ENCODE measurements around the gene ATP13A2.

The ATP13A2 gene

GRCh38 chr1:17033481-17033880 lies 21.8 kb upstream of the ATP13A2 start:
- DNase-seq (ENCODE audit: insufficient read length, low spot score) (no peak), FAIRE-seq (no peak)

GRCh38 chr1:17032741-17033140 lies 21.0 kb upstream of the ATP13A2 start:
- FAIRE-seq, result no peak

GRCh38 chr1:17031436-17031835 lies 19.7 kb upstream of the ATP13A2 start:
- no peak for DNase-seq (ENCODE audit: insufficient read length, low spot score)
- no peak for FAIRE-seq

More at GRCh38 chr1:17032741-17033140, 21.0 kb upstream of the ATP13A2 start:
- DNase-seq (ENCODE audit: insufficient read length, low spot score), result no peak

DNA sequence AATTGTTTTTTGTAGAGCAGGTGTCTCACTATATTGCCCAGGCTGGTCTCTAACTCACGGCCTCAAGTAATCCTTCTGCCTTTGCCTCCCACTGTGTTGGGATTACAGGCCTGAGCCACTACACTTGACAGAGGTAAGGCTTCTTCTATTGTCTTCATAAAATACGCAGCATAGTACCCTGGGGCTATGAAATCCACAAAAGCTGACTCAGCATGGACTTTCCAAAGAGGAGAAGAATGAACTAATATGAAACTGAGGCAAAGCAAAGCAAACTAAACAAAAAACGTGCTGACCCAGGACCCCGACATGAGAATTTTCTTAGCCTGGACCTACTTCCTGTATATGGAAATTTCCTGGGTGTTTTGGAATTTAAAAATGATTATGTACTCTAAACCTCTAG lies 18.5 kb upstream of the ATP13A2 start:
- DNase-seq (ENCODE audit: insufficient read length, low spot score), result no peak
- FAIRE-seq, result no peak

DNA sequence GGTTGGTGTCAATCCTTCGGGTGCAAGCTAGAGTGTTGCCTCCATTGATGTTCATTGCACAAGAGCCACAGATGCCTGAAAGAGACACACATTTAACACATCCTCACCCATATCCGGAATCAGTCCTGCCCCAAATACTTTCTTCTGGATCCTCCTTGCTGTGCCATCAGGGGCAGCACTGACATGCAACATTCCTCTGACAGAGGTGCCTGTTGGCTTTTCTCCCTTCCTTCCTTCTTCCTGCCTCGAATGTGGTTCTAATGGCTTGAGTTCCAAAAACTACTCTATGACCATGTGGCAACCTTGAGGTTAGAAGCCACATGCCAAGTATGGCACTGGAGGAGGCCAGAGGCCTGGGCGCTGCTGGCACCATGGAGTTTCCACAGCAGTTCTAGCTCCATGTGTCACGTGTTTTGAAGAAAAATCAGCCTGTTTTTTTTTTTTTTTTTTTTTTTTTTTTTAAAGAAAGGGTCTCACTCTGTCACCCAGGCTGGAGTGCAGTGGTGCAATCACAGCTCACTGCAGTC lies 17.0 kb upstream of the ATP13A2 start:
- DNase-seq (ENCODE audit: insufficient read length, low spot score) (no peak), FAIRE-seq (no peak)

- FAIRE-seq, result no peak
- DNase-seq (ENCODE audit: insufficient read length, low spot score), result no peak
Measured at GRCh38 chr1:17027900-17028299, 16.2 kb upstream of the ATP13A2 start.

GRCh38 chr1:17027403-17027802 lies 15.7 kb upstream of the ATP13A2 start:
- no peak for DNase-seq (ENCODE audit: insufficient read length, low spot score)
- FAIRE-seq, result no peak

- DNase-seq (ENCODE audit: insufficient read length, low spot score), result no peak
- FAIRE-seq, result no peak
Measured at GRCh38 chr1:17024721-17025120, 13.0 kb upstream of the ATP13A2 start.

- no peak for FAIRE-seq
- no peak for DNase-seq (ENCODE audit: insufficient read length, low spot score)
Measured at GRCh38 chr1:17023573-17023972, 11.8 kb upstream of the ATP13A2 start.

DNA sequence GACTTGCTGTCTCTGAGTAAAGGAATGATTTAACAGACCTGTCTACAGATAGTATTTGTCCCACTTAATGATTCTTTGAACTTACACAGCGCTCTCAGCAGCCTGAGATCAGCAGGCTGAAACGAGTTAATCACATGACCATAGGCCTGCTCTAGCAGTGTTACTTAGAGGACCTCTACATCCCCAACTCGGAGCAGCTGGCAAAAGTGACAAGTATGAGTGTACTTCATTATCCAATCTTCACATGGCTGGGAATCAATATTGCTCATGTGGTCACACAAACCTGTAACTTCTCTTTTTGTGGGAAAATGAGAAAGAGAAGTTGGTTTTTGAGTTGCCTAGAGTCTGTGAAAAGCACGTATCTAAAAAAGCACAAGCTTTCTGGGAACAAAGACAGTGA lies 11.4 kb upstream of the ATP13A2 start:
- DNase-seq (ENCODE audit: insufficient read length, low spot score) (no peak), FAIRE-seq (no peak)

DNA sequence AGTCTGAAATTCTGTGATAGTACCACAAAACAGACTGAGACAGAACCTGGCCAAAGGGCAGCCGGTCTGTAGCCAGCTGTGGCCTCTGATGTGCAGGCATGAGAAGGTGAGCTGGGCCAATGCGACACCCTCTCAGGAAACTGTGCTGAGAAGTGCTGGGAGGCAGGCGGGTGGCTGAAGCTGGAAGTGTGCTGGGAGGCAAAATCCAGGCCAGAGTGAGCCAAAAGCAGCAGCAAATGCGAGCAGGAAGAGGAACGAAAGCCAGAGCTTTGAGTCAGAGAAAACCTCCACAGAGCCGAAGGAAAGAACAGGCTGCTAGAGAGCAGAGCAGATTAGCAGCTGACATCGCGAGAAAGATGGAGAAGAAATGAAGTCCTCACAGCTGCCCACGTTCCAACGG lies 10.2 kb upstream of the ATP13A2 start:
- no peak for FAIRE-seq
- DNase-seq (ENCODE audit: insufficient read length, low spot score), result no peak

DNA sequence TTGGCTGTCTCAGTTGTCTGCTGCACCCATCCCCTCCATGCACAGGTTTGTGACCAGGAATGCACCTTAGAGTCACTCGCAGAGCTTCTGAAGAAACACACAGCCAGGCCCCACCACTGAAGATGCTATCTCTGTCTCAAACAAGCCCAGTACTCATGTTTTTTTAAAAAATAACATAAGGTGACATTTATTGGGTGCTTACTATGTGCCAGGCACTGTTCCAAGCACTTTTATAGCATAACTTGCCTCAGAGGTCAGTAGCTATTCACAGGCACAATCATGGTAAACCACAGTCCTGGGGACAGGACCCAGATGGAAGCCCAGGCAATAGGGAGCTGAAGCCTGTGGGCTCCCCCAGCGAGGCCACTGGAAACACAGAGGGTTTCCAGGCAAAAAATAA lies 8.8 kb upstream of the ATP13A2 start:
- no peak for DNase-seq (ENCODE audit: insufficient read length, low spot score)
- FAIRE-seq, result no peak

GRCh38 chr1:17018849-17019248 lies 7.1 kb upstream of the ATP13A2 start:
- no peak for DNase-seq (ENCODE audit: insufficient read length, low spot score)
- FAIRE-seq, result no peak

DNA sequence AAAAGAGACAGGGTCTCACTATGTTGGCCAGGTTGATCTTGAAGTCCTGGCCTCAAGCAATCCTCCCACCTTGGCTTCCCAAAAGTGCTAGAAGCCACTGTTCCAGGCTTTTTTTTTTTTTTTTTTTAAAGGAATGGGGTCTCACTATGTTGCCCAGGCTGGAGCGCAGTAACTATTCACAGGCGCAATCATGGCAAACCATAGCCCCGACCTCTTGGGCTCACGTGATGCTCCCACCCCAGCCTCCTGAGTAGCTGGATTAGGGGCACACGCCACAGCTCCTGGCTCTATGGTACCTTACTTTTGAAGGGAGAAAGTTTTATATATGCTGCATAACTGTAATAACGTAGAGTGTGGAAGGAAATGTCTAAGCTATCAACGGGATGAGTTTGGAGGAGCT lies 5.7 kb upstream of the ATP13A2 start:
- DNase-seq (ENCODE audit: insufficient read length, low spot score) (no peak), FAIRE-seq (no peak)

DNA sequence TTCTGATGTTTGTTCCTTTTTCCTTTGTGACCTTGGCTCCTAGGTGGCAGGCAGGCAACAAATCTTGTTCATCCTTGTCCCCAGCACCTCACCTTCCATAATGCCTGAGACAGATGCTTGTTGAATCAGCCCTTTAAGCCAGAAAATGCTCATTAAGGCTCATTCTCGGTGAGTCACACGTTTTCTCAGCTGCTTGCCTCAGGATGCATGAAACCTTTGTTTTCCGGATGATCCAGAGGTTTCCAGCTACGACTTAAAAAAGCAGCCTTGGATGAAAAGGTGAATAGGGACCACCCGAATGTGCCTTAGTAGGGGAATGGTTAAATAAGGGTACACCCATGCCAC lies 4.6 kb upstream of the ATP13A2 start:
- FAIRE-seq (no peak), DNase-seq (ENCODE audit: insufficient read length, low spot score) (peak; percentile 24)

DNA sequence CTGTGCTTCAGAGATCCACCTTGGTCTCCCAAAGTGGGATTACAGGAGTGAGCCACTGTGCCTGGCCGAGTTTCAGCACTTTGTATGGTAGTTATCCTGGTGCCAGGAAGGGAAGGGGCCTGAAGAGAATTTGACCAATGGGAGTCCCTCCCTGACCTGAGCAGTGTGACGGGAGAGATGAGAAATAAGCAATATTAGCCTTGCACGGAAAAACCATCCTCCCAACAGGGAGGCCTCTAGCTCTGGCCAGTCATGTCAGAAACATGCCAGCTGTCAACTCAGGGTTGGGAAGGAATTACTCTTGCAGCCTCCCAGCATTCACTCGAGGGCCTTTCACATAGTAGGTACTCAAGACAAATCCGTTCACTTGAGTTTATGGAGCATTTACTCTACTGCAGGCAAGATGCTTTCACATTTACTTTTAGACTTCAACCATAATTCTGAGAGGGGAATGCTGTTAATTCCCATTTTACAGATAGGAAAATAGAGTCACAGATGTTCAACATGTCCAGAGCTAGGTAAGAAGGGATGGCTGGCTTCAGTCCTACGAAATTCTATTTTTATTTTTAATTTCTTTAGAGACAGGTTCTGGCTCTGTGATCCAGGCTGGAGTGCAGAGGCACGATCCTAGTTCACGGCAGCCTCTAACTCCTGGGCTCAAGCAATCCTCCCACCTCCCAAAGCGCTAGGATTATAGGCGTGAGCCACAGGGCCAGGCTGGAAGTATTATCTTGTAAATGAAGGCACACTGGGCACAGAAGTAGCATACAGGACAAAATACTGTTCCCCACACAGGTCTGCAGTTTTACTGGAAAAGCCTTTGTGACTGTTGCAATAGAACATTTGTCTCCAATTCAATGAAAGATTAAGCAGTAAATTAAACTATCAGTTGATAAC lies 3.2 kb upstream of the ATP13A2 start:
- no peak for FAIRE-seq
- no peak for DNase-seq (ENCODE audit: insufficient read length, low spot score)

GRCh38 chr1:17013491-17014320 lies 2.0 kb upstream of the ATP13A2 start:
- DNase-seq (ENCODE audit: insufficient read length, low spot score), result no peak
- no peak for FAIRE-seq

DNA sequence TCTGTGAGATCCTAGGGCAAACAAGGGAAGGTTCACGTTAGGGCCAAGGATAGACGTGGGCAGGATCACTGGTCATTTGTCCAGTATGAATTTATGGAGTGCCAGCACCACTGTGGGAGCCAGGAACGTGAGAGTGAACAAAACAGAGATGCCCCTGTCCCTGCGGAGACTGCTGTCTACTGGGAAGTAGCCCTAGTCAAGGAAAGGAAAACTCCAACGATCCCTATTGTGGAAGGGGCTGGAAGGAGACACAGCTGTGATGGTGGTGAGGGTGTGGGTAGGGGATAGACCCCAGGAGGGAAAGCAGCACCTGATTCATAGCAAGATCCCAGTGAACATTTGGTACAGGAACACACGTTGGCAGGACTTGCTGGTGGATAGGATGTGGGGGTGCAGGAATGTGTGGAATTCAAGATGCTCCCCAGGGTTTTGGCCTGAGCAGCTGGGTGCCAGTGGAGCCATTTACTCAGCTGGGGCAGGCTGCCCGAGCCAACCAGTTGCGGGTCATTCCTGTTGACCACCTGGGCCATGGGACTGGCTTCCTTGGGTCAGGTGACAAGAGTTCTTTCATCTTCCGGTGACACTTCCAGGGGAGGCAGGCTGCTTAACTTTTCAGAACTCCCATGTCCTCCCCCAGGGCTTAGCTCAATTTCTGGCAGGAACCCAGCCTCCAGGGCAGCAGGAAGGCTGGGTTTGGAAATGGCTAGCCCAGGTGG lies 1.2 kb upstream of the ATP13A2 start:
- FAIRE-seq (no peak), DNase-seq (ENCODE audit: insufficient read length, low spot score) (peak; percentile 32)

DNA sequence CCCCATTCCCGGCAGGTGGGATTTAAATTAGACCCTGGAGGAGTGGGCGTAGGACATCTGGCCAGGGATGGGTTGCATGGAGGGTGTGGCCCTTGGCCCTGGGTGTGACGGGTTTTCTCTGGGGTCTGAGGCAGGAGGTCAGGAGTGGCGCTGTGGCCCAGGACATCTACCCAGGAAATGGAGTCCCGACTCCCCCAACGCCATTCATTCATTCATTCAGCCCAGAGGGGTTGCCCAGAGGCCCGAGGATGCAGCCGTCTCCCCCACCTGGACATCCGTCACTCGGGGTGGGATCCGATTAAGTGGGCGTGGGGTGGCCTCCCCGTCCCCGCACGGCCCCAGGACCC lies 663 bp downstream of the ATP13A2 start:
- DNase-seq (ENCODE audit: insufficient read length, low spot score), result no peak
- FAIRE-seq, result no peak

- no peak for FAIRE-seq
- DNase-seq (ENCODE audit: insufficient read length, low spot score), result no peak
Measured at GRCh38 chr1:17009706-17010105, 2.0 kb downstream of the ATP13A2 start.

GRCh38 chr1:17008208-17008855 lies 3.4 kb downstream of the ATP13A2 start:
- DNase-seq (ENCODE audit: insufficient read length, low spot score), result no peak
- FAIRE-seq, result no peak
